ENCODE data around the gene GPC6.

- TF ChIP-seq, protein P1, sequence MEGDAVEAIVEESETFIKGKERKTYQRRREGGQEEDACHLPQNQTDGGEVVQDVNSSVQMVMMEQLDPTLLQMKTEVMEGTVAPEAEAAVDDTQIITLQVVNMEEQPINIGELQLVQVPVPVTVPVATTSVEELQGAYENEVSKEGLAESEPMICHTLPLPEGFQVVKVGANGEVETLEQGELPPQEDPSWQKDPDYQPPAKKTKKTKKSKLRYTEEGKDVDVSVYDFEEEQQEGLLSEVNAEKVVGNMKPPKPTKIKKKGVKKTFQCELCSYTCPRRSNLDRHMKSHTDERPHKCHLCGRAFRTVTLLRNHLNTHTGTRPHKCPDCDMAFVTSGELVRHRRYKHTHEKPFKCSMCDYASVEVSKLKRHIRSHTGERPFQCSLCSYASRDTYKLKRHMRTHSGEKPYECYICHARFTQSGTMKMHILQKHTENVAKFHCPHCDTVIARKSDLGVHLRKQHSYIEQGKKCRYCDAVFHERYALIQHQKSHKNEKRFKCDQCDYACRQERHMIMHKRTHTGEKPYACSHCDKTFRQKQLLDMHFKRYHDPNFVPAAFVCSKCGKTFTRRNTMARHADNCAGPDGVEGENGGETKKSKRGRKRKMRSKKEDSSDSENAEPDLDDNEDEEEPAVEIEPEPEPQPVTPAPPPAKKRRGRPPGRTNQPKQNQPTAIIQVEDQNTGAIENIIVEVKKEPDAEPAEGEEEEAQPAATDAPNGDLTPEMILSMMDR (IDR thresholded peaks at IDR 0.05; ENCODE audit: poor library complexity, severe bottlenecking), result no peak
- no peak for TF ChIP-seq POLR2AphosphoS5 (IDR thresholded peaks at IDR 0.05)
Observed at GRCh38 chr13:93805736-93806135, 579.1 kb downstream of the GPC6 start.

Data from neural cell (in vitro differentiated cells).